ENCODE data around the gene KIF5A.

Gene KIF5A

DNA sequence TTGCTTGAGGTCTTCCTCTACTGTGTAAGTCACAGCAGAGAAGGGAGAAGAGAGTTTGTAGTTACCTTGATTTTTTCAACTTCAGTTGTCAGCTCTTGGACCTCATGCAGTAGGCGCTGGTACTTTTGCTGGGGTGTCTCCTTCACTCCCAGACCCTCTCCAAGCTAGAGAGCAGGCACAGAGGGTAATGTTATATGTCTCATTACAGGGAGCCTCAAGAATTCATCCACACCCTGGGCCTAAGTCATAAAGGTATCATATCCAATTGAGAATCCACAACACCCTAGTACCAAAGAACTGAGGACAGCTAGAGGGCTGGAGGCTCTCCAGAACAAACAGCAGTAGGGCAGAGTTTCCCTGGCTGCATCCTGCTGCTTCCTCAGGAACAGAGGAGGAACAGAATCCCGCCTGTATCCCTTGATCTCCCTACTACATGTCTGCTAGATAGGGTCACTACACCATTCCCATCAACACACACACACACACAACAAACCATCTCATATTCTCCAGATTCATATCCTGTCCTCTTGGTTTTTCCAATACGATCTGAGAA lies 14.8 kb upstream of the KIF5A start:
- H3K9ac ChIP-seq: no peak overlapping the region
- H3K27ac ChIP-seq: no peak overlapping the region
- H3K4me1 ChIP-seq: 0 out of 2 replicates have a peak, but pooled peaks cover 4% of the 10 kb centered on the region
- peaks cover 6% of the 10 kb centered on the region; the same call in 1 of the 2 replicates for H4K20me1 ChIP-seq
- no peak overlapping the region for H3K4me2 ChIP-seq
- H3K27me3 ChIP-seq: no peaks in the 10 kb centered on the region
- no peaks in the 10 kb centered on the region for H3K9me3 ChIP-seq
- TF ChIP-seq Cebpa-rat (IDR thresholded peaks at IDR 0.05): no peak
- H3K36me3 ChIP-seq: peaks cover 97% of the 10 kb centered on the region
- no peak overlapping the region for H3K4me3 ChIP-seq

DNA sequence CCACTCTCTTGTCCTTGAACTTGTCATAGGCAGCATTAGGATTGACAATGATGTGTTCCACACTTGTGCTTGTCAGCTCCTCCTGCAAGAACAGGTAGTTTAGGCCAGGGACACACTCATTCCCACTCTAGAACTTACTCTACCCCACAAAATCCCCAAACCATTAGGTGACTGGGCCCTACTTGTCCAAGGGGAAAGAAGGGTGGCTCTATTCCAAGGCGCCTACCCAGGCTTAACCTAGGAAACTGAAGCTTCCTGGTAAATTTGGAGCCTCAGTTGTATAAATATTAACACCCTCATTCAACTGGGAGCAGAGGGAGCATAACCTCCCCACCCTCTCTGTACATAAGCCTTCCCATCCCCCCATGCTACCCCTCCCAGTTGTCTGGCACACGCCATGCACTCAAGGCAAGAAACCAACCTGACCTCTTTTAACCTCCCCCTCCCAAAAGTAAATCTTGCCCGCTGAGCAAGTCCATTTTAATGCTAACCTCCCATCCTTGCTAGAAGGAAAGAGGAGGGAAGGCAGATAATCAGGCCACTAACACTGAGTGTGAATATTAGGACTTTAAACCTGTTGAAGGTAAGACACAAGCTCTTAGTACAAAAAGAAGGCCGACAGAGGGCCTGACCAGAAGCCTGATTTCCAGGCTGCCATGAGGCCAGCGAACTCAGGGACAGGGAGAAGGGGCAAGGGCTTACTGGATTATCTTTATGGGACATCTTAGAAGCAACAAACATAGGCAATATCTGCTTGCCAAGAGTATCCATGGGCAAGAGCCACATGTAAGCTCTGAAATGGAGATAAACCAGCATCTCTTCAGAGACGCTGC lies 13.9 kb upstream of the KIF5A start:
- H3K9ac ChIP-seq: no peak overlapping the region
- H3K4me3 ChIP-seq: no peak overlapping the region
- H3K27ac ChIP-seq: no peak overlapping the region
- H3K27me3 ChIP-seq: no peaks in the 10 kb centered on the region
- no peaks in the 10 kb centered on the region for H4K20me1 ChIP-seq
- 0 out of 2 replicates have a peak, but pooled peaks cover 4% of the 10 kb centered on the region for H3K4me1 ChIP-seq
- H3K4me2 ChIP-seq: no peak overlapping the region
- H3K36me3 ChIP-seq: peaks cover 95% of the 10 kb centered on the region
- H3K9me3 ChIP-seq: no peaks in the 10 kb centered on the region
- TF ChIP-seq Cebpa-rat (IDR thresholded peaks at IDR 0.05): no peak

DNA sequence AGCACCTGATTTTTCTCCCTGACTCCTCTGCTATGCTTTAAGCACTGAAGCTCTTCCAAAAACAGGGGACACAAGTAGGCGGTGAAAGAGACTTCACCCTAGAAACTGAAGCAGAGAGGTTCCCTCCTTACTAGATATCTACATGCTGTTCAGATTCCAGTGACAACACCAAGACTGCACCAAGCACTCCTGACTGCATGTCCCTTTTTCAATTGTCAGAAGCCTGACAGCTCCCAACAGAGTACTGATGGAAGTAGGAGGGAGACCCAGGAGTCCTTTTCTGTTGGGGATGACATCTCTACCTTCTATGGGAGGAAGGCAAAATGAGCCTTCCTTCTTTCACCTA lies 13.3 kb upstream of the KIF5A start:
- Histone ChIP-seq H3K27me3 (no peaks in the 10 kb centered on the region), H3K4me1 (0 out of 2 replicates have a peak, but pooled peaks cover 4% of the 10 kb centered on the region), H3K9ac (no peak overlapping the region), H4K20me1 (no peaks in the 10 kb centered on the region), H3K36me3 (peaks cover 95% of the 10 kb centered on the region), H3K4me3 (no peak overlapping the region), H3K9me3 (no peaks in the 10 kb centered on the region), H3K27ac (no peak overlapping the region), H3K4me2 (no peak overlapping the region)
- no peak for TF ChIP-seq Cebpa-rat (IDR thresholded peaks at IDR 0.05)

DNA sequence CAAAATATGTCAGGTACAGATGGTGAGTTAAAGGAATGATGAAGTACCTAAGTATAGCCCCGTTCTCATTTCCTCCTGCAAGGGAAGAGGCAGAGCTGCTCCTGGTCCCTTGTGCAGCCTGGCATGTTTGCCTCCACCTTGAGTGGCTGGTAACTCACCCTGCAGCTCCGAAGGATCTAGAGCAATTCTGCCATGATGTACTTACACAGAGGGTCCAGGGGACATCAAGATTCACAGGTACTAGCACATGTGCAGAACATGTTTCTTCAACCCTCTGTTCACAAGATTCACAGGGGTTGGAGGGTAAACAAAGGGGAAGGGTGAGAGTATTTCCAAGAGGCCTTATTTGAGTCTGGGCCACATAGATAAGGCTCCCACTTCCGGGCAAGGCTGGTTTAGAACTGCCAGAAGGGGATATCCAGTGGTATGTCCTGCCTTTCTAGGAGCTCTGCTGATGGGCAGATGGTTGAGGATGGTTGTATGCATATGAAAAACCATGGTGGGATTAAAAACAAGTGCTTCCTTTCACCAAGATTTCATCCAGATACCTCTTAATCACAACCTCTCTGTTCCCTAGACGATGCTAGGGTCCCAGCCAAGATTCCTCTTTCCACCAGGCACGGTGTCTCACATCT lies 10.6 kb upstream of the KIF5A start:
- peaks cover 17% of the 10 kb centered on the region for H3K4me1 ChIP-seq
- peaks cover 80% of the 10 kb centered on the region for H3K36me3 ChIP-seq
- no peaks in the 10 kb centered on the region for H3K27me3 ChIP-seq
- H3K9ac ChIP-seq: no peak overlapping the region
- H4K20me1 ChIP-seq: peaks cover 9% of the 10 kb centered on the region
- H3K9me3 ChIP-seq: no peaks in the 10 kb centered on the region
- H3K4me3 ChIP-seq: no peak overlapping the region
- H3K27ac ChIP-seq: no peak overlapping the region
- TF ChIP-seq Cebpa-rat (IDR thresholded peaks at IDR 0.05): no peak
- no peak overlapping the region for H3K4me2 ChIP-seq

DNA sequence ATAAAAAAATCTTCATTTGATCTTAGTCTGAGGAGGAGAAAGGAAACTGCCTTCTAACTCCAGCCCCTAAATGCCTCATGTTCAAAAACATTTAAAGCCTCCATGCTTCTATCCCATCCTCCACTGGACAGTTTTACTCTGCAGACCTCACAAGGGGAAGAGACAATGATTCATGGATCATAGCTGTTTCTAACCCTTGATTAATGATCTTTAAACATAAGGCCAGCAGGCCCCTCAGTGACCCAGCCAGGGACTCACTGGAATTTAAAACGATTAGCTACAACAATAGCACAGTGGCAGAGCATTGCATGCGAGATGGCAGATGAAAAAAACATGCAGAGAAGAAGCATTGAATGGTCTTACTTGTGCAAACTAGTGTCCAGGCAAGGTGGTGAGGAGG lies 8.8 kb upstream of the KIF5A start:
- Histone ChIP-seq H3K9me3 (no peaks in the 10 kb centered on the region), H3K27ac (no peak overlapping the region), H3K27me3 (no peaks in the 10 kb centered on the region), H3K4me3 (no peak overlapping the region), H4K20me1 (peaks cover 9% of the 10 kb centered on the region), H3K36me3 (peaks cover 63% of the 10 kb centered on the region), H3K4me2 (no peak overlapping the region), H3K4me1 (peaks cover 34% of the 10 kb centered on the region), H3K9ac (no peak overlapping the region)
- TF ChIP-seq Cebpa-rat (IDR thresholded peaks at IDR 0.05): no peak

DNA sequence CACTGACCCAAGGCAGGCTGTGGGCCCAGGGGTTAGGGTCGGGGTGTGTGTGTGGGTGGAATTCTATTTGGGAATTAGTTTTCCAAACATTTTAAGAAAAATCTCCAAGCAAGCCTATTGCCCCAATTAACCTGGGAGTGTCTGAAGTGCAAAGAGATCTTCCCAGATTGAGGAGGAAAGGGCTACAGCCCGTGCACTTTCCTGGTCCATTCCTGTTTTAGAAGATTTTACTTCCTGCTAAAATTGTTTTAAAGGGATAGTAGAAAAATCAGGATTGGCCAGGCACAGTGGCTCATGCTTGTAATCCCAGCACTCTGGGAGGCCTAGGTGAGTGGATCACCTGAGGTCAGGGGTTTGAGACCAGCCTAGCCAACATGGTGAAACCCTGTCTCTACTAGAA lies 8.1 kb upstream of the KIF5A start:
- Histone ChIP-seq H3K4me1 (peaks cover 40% of the 10 kb centered on the region), H3K36me3 (peaks cover 55% of the 10 kb centered on the region), H3K4me2 (no peak overlapping the region), H4K20me1 (peaks cover 9% of the 10 kb centered on the region), H3K27ac (no peak overlapping the region), H3K9ac (no peak overlapping the region), H3K9me3 (no peaks in the 10 kb centered on the region), H3K4me3 (no peak overlapping the region), H3K27me3 (no peaks in the 10 kb centered on the region)
- no peak for TF ChIP-seq Cebpa-rat (IDR thresholded peaks at IDR 0.05)

DNA sequence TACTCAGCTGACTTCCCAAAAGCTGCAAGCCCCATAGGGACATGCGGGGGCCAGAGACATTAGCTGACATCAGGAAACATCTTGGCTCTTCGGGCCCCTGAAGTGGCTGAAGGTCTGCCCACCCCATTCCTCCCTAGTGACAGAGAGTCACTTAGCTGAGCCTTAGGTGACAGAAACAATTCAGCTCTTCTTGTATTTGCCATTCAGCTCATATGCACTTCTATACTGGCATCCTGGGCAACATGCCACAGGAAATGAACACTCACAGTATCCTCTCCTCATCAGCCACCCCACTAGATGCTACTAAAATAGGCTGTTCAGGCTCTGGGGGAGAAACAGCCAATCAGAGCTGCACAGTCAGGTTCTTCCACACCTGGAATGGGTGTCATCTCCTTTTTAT lies 6.3 kb upstream of the KIF5A start:
- H3K36me3 ChIP-seq: peaks cover 40% of the 10 kb centered on the region
- H3K9me3 ChIP-seq: no peaks in the 10 kb centered on the region
- peak overlapping the region; percentile 61; the same call in 1 of the 2 replicates for H3K9ac ChIP-seq
- no peak overlapping the region for H3K27ac ChIP-seq
- peak overlapping the region; percentile 45 for H3K4me2 ChIP-seq
- H3K4me3 ChIP-seq: no peak overlapping the region
- H3K4me1 ChIP-seq: peaks cover 36% of the 10 kb centered on the region
- H4K20me1 ChIP-seq: peaks cover 9% of the 10 kb centered on the region
- TF ChIP-seq Cebpa-rat (IDR thresholded peaks at IDR 0.05): no peak
- H3K27me3 ChIP-seq: peaks cover 14% of the 10 kb centered on the region

DNA sequence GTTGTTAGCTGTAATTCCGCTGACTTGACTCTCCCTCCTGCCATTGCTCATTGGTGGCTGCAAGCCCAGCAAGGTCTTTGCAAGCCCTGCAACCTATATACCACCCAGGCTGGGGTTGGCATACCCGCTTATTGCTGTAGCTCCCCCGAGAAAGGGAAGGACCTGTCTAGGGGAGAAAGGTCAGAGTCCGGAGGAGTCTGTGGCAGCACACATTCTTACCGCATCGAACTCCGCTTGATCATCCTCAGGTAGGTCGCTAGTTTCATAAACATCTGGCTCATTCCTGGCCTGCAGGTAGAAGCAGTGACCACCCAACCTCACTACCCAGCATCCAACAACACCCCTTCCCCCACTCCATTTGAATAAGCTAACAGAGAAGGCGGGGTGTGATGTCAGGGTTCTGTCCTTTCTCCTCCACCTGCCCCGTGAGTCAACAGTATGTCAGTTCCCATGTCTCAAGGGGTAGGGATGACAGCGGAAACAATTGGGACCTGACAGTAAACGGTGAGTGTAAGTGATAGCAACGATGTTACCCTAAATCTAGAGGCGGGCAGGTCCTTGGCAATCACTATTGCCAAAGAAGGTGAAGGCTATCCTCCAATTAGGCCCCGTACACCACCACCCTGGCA lies 3.9 kb upstream of the KIF5A start:
- Histone ChIP-seq H3K27ac (peak overlapping the region; percentile 87; the same call in 1 of the 2 replicates), H3K36me3 (peaks cover 18% of the 10 kb centered on the region), H3K9me3 (no peaks in the 10 kb centered on the region), H3K27me3 (peaks cover 37% of the 10 kb centered on the region), H3K9ac (peak overlapping the region; percentile 93), H3K4me3 (peak overlapping the region; percentile 88), H3K4me1 (peaks cover 36% of the 10 kb centered on the region), H3K4me2 (peak overlapping the region; percentile 94), H4K20me1 (peaks cover 9% of the 10 kb centered on the region)
- TF ChIP-seq Cebpa-rat (IDR thresholded peaks at IDR 0.05): no peak

DNA sequence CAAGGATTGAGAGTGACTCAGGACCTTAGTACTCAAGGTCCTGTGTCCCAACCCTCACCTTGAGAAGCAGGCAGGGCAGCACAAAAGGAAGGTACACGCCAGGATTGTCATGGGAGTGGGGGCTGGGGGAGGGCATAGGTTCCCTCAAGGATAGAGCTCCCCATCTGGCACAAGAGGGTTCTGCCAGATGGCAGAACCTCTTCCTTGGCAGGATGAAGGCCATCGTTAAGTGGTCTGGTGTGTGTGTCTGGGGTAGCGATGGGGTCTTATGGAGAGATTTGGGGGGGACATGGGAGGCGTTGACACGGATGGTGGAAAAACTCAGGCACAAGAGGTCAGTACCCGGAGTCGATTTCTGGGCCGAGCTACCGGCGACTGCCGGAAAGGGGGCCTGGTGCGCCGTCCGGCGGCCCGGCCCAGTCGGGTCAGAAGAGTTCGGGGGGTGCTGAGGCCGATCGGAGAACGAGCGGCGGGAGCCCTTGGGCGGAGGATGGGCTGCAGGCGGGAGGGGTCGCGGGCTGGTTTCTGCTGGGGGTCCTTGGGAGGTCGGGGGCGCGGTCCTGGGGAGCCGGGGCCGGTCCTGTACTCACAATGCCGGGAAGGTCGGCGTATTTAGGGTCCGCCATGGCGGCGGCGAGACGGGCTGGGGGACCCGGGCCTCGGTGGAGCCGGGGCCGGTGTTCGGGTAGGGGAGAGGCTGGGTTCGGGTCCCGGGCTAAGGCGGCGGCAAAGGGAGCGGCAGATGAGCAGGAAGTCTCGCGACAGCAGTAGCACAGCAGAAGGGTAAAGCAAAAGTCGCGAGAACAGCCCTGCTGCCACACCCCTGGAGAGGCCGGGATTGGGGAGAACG lies 3.2 kb upstream of the KIF5A start, which contains the start of gene DCTN2:
TSS of gene DCTN2 (minus strand) at position 755 of the 850 bp plus-strand sequence. CDS start at position 626, 129 bp downstream.
- Histone ChIP-seq H3K36me3 (peaks cover 11% of the 10 kb centered on the region), H3K9me3 (no peaks in the 10 kb centered on the region), H3K4me2 (peak within 1 kb of the TSS; percentile 94), H3K27ac (peak within 1 kb of the TSS; percentile 87), H3K9ac (peak within 1 kb of the TSS; percentile 93), H3K4me3 (peak within 1 kb of the TSS; percentile 88), H4K20me1 (peaks cover 9% of the 10 kb centered on the region), H3K27me3 (peaks cover 44% of the 10 kb centered on the region), H3K4me1 (peaks cover 36% of the 10 kb centered on the region)
- TF ChIP-seq Cebpa-rat (IDR thresholded peaks at IDR 0.05): no peak

Data from BLaER1 (cell line).